ENCODE data around the gene ADD2. TPM values are rescaled to one million over a fixed set of nuclear protein-coding genes. Genes with fewer than 3 reads are reported as not detected.

The ADD2 gene
- total RNA-seq, 1 donor from 2014 or later, result 0.15 TPM

GRCh38 chr2:70645733-70646419 lies 122.1 kb downstream of the ADD2 start:
- DNase-seq (ENCODE audit: low spot score), result no peak
- TF ChIP-seq CTCF (IDR thresholded peaks at IDR 0.05), result no peak
- H3K4me1 Mint-ChIP-seq (ENCODE audit: low read depth), result no peaks in the 10 kb centered on the region
- H3K27me3 Mint-ChIP-seq (ENCODE audit: low read depth), result peaks cover 22% of the 10 kb centered on the region
- no peak overlapping the region for H3K27ac Mint-ChIP-seq (ENCODE audit: unreplicated experiment)
- H3K4me3 Mint-ChIP-seq (ENCODE audit: unreplicated experiment), result no peak overlapping the region
- no peaks in the 10 kb centered on the region for H3K9me3 Mint-ChIP-seq (ENCODE audit: low read depth)
- no peaks in the 10 kb centered on the region for H3K36me3 Mint-ChIP-seq (ENCODE audit: low read depth)

- no peak for DNase-seq (ENCODE audit: low spot score)
- H3K4me3 Mint-ChIP-seq (ENCODE audit: unreplicated experiment), result no peak overlapping the region
- no peaks in the 10 kb centered on the region for H3K9me3 Mint-ChIP-seq (ENCODE audit: low read depth)
- no peak overlapping the region for H3K27ac Mint-ChIP-seq (ENCODE audit: unreplicated experiment)
- TF ChIP-seq CTCF (IDR thresholded peaks at IDR 0.05), result peak; percentile 37
- peaks cover 33% of the 10 kb centered on the region for H3K27me3 Mint-ChIP-seq (ENCODE audit: low read depth)
- no peaks in the 10 kb centered on the region for H3K4me1 Mint-ChIP-seq (ENCODE audit: low read depth)
- H3K36me3 Mint-ChIP-seq (ENCODE audit: low read depth), result no peaks in the 10 kb centered on the region
Measured at GRCh38 chr2:70643715-70644114, 124.3 kb downstream of the ADD2 start.

- DNase-seq (ENCODE audit: low spot score), result no peak
- H3K36me3 Mint-ChIP-seq (ENCODE audit: low read depth), result no peaks in the 10 kb centered on the region
Measured at GRCh38 chr2:70641263-70641784, 126.7 kb downstream of the ADD2 start.

GRCh38 chr2:70639841-70640436 lies 128.1 kb downstream of the ADD2 start:
- H3K4me1 Mint-ChIP-seq (ENCODE audit: low read depth), result no peaks in the 10 kb centered on the region
- H3K36me3 Mint-ChIP-seq (ENCODE audit: low read depth), result no peaks in the 10 kb centered on the region
- DNase-seq (ENCODE audit: low spot score), result no peak
- no peak overlapping the region for H3K27ac Mint-ChIP-seq (ENCODE audit: unreplicated experiment)
- H3K9me3 Mint-ChIP-seq (ENCODE audit: low read depth), result peaks cover 11% of the 10 kb centered on the region
- TF ChIP-seq CTCF (IDR thresholded peaks at IDR 0.05), result no peak
- no peak overlapping the region for H3K4me3 Mint-ChIP-seq (ENCODE audit: unreplicated experiment)
- H3K27me3 Mint-ChIP-seq (ENCODE audit: low read depth), result peaks cover 40% of the 10 kb centered on the region

More at GRCh38 chr2:70641263-70641784, 126.7 kb downstream of the ADD2 start:
- Mint-ChIP-seq H3K27me3 (ENCODE audit: low read depth) (peaks cover 40% of the 10 kb centered on the region), H3K9me3 (ENCODE audit: low read depth) (peaks cover 8% of the 10 kb centered on the region), H3K27ac (ENCODE audit: unreplicated experiment) (no peak overlapping the region), H3K4me1 (ENCODE audit: low read depth) (no peaks in the 10 kb centered on the region), H3K4me3 (ENCODE audit: unreplicated experiment) (no peak overlapping the region)
- no peak for TF ChIP-seq CTCF (IDR thresholded peaks at IDR 0.05)

GRCh38 chr2:70638561-70638960 lies 129.4 kb downstream of the ADD2 start:
- Mint-ChIP-seq H3K27ac (ENCODE audit: unreplicated experiment) (no peak overlapping the region), H3K36me3 (ENCODE audit: low read depth) (no peaks in the 10 kb centered on the region), H3K4me1 (ENCODE audit: low read depth) (no peaks in the 10 kb centered on the region), H3K4me3 (ENCODE audit: unreplicated experiment) (no peak overlapping the region), H3K9me3 (ENCODE audit: low read depth) (peaks cover 20% of the 10 kb centered on the region), H3K27me3 (ENCODE audit: low read depth) (peaks cover 45% of the 10 kb centered on the region)
- no peak for DNase-seq (ENCODE audit: low spot score)
- TF ChIP-seq CTCF (IDR thresholded peaks at IDR 0.05), result no peak

Data from chondrocyte (in vitro differentiated cells).